ENCODE data around the gene FCHO2. TPM values are rescaled to one million over a fixed set of nuclear protein-coding genes. Genes with fewer than 3 reads are reported as not detected.
"Not testable (repeated sequence)": the region's sequence is repeated elsewhere in the genome, so short reads cannot be mapped to it uniquely, and the experiment has no call there.

FCHO2 gene
- total RNA-seq, 1 experiment from 2014 or later, result 20.6 TPM

GRCh38 chr5:72959257-72959656 is 3.4 kb downstream of the FCHO2 start:
- no peak for DNase-seq
- no peaks in the 10 kb centered on the region for H3K9me3 ChIP-seq
- 0 out of 2 replicates have a peak, but pooled peaks cover 4% of the 10 kb centered on the region for H3K4me1 ChIP-seq
- H3K4me3 ChIP-seq (ENCODE audit: low read depth, low read length), result no peak overlapping the region
- no TSS peak for BruUV-seq (replicated peaks)
- no peaks in the 10 kb centered on the region for H3K27me3 Mint-ChIP-seq (ENCODE audit: insufficient read depth, unreplicated experiment)
- no peak overlapping the region for H3K27ac Mint-ChIP-seq (ENCODE audit: unreplicated experiment)
- no peak overlapping the region for H3K4me3 Mint-ChIP-seq (ENCODE audit: unreplicated experiment)
- intact Hi-C loops (cut with micrococcal nuclease; ENCODE audit: unreplicated experiment), result loop anchor here (5.0 to 10.0 kb wide), 2 partner anchors 123 to 246 kb away; no protein-coding TSS in a partner anchor
- peaks cover 18% of the 10 kb centered on the region for H3K36me3 Mint-ChIP-seq (ENCODE audit: insufficient read depth, unreplicated experiment)
- no peaks in the 10 kb centered on the region for H3K9me3 Mint-ChIP-seq (ENCODE audit: unreplicated experiment)
- no peaks in the 10 kb centered on the region for H3K27me3 ChIP-seq (replicated peaks; ENCODE audit: control insufficient read depth, insufficient read depth, low read length)
- peaks cover 2% of the 10 kb centered on the region; the same call in 1 of the 2 replicates for H3K36me3 ChIP-seq (ENCODE audit: control insufficient read depth, insufficient read depth, low read length)
- H3K4me1 Mint-ChIP-seq (ENCODE audit: low read depth, unreplicated experiment), result peaks cover 14% of the 10 kb centered on the region
- CTCF ChIA-PET, result no interaction called here
- TF ChIP-seq, protein P1, sequence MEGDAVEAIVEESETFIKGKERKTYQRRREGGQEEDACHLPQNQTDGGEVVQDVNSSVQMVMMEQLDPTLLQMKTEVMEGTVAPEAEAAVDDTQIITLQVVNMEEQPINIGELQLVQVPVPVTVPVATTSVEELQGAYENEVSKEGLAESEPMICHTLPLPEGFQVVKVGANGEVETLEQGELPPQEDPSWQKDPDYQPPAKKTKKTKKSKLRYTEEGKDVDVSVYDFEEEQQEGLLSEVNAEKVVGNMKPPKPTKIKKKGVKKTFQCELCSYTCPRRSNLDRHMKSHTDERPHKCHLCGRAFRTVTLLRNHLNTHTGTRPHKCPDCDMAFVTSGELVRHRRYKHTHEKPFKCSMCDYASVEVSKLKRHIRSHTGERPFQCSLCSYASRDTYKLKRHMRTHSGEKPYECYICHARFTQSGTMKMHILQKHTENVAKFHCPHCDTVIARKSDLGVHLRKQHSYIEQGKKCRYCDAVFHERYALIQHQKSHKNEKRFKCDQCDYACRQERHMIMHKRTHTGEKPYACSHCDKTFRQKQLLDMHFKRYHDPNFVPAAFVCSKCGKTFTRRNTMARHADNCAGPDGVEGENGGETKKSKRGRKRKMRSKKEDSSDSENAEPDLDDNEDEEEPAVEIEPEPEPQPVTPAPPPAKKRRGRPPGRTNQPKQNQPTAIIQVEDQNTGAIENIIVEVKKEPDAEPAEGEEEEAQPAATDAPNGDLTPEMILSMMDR (IDR thresholded peaks at IDR 0.05; ENCODE audit: insufficient read depth in 1 of 2, low read depth in 1 of 2, low read length in 1 of 2, severe bottlenecking in 1 of 2, unreplicated experiment in 1 of 2), result no peak
- POLR2A ChIA-PET, result no interaction called here

DNA sequence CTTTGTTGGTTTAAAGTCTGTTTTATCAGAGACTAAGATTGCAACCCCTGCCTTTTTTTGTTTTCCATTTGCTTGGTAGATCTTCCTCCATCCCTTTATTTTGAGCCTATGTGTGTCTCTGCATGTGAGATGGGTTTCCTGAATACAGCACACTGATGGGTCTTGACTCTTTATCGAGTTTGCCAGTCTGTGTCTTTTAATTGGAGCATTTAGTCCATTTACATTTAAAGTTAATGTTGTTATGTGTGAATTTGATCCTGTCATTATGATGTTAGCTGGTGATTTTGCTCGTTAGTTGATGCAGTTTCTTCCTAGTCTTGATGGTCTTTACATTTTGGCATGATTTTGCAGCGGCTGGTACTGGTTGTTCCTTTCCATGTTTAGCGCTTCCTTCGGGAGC is 18.6 kb downstream of the FCHO2 start:
- peaks cover 10% of the 10 kb centered on the region for H3K36me3 Mint-ChIP-seq (ENCODE audit: insufficient read depth, unreplicated experiment)
- intact Hi-C loops (cut with micrococcal nuclease; ENCODE audit: unreplicated experiment); H3K36me3 ChIP-seq (ENCODE audit: control insufficient read depth, insufficient read depth, low read length); CTCF ChIA-PET; H3K9me3 Mint-ChIP-seq (ENCODE audit: unreplicated experiment); H3K27ac Mint-ChIP-seq (ENCODE audit: unreplicated experiment); H3K27me3 ChIP-seq (replicated peaks; ENCODE audit: control insufficient read depth, insufficient read depth, low read length); H3K4me3 Mint-ChIP-seq (ENCODE audit: unreplicated experiment); BruUV-seq (replicated peaks); H3K4me1 Mint-ChIP-seq (ENCODE audit: low read depth, unreplicated experiment); H3K27me3 Mint-ChIP-seq (ENCODE audit: insufficient read depth, unreplicated experiment); DNase-seq; H3K4me3 ChIP-seq (ENCODE audit: low read depth, low read length); H3K9me3 ChIP-seq; POLR2A ChIA-PET; H3K4me1 ChIP-seq: not testable (repeated sequence)

- H3K27me3 Mint-ChIP-seq (ENCODE audit: insufficient read depth, unreplicated experiment); H3K27me3 ChIP-seq (replicated peaks; ENCODE audit: control insufficient read depth, insufficient read depth, low read length); H3K36me3 ChIP-seq (ENCODE audit: control insufficient read depth, insufficient read depth, low read length); H3K9me3 ChIP-seq; H3K9me3 Mint-ChIP-seq (ENCODE audit: unreplicated experiment); H3K4me3 Mint-ChIP-seq (ENCODE audit: unreplicated experiment); H3K4me3 ChIP-seq (ENCODE audit: low read depth, low read length); CTCF ChIA-PET; DNase-seq; BruUV-seq (replicated peaks); intact Hi-C loops (cut with micrococcal nuclease; ENCODE audit: unreplicated experiment); H3K27ac Mint-ChIP-seq (ENCODE audit: unreplicated experiment); H3K4me1 Mint-ChIP-seq (ENCODE audit: low read depth, unreplicated experiment); H3K36me3 Mint-ChIP-seq (ENCODE audit: insufficient read depth, unreplicated experiment); POLR2A ChIA-PET; H3K4me1 ChIP-seq: not testable (repeated sequence)
Measured at GRCh38 chr5:72976810-72977209, 21.0 kb downstream of the FCHO2 start.

DNA sequence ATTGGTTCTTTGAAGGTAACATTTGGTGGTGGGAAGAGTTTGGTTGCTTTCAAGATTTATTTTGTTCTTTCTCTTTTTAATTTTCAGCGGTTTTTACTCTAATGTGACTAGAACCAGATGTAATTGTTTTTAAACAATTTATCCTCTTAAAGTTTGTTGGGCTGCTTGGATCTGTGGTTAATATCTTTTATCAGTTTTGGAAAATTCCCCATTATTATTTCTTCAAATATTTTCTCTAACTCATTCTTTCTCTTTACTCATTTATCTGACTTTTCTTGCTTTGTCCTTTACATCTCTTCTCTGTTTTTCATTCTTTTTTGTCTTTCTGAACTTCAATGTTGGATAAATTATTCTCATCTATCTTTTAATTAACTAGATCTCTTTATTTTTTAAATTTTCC is 29.9 kb downstream of the FCHO2 start:
- no TSS peak for BruUV-seq (replicated peaks)
- Mint-ChIP-seq H3K27ac (ENCODE audit: unreplicated experiment) (no peak overlapping the region), H3K4me1 (ENCODE audit: low read depth, unreplicated experiment) (no peaks in the 10 kb centered on the region), H3K27me3 (ENCODE audit: insufficient read depth, unreplicated experiment) (no peaks in the 10 kb centered on the region), H3K4me3 (ENCODE audit: unreplicated experiment) (no peak overlapping the region), H3K9me3 (ENCODE audit: unreplicated experiment) (no peaks in the 10 kb centered on the region), H3K36me3 (ENCODE audit: insufficient read depth, unreplicated experiment) (peaks cover 4% of the 10 kb centered on the region)
- POLR2A ChIA-PET, result no interaction called here
- H3K9me3 ChIP-seq, result no peaks in the 10 kb centered on the region
- no peaks in the 10 kb centered on the region for H3K4me1 ChIP-seq
- TF ChIP-seq, protein P1 (IDR thresholded peaks at IDR 0.05; ENCODE audit: insufficient read depth in 1 of 2, low read depth in 1 of 2, low read length in 1 of 2, severe bottlenecking in 1 of 2, unreplicated experiment in 1 of 2), result no peak
- H3K27me3 ChIP-seq (replicated peaks; ENCODE audit: control insufficient read depth, insufficient read depth, low read length), result no peaks in the 10 kb centered on the region
- no peak for DNase-seq
- intact Hi-C loops (cut with micrococcal nuclease; ENCODE audit: unreplicated experiment), result no loop called here
- CTCF ChIA-PET, result no interaction called here
- H3K36me3 ChIP-seq (ENCODE audit: control insufficient read depth, insufficient read depth, low read length), result no peaks in the 10 kb centered on the region; the same call in none of the 2 replicates
- H3K4me3 ChIP-seq (ENCODE audit: low read depth, low read length), result no peak overlapping the region
